ENCODE data around the gene CSTF1.
"Not testable (repeated sequence)": the region's sequence is repeated elsewhere in the genome, so short reads cannot be mapped to it uniquely, and the experiment has no call there.

Gene CSTF1

GRCh38 chr20:56411287-56411686 is 18.8 kb downstream of the CSTF1 start:
- not testable (repeated sequence) for DNase-seq

GRCh38 chr20:56411759-56412472 is 19.5 kb downstream of the CSTF1 start, which contains the start of gene CASS4:
TSS of gene CASS4 (plus strand) at chr20:56412260. CDS start at chr20:56412459, 199 bp downstream.
- peak; percentile 74 for DNase-seq

GRCh38 chr20:56412473-56412790 is 20.0 kb downstream of the CSTF1 start:
- DNase-seq: no peak

- no peak for DNase-seq
These were observed 20.5 kb downstream of the CSTF1 start for GRCh38 chr20:56412949-56413348.

- DNase-seq: peak; percentile 86
These were observed 22.7 kb downstream of the CSTF1 start for GRCh38 chr20:56414842-56415765.

- peak; percentile 48 for DNase-seq
These were observed 25.0 kb downstream of the CSTF1 start for GRCh38 chr20:56417402-56417801.

- DNase-seq: no peak
These were observed 25.5 kb downstream of the CSTF1 start for GRCh38 chr20:56417911-56418310.

- peak; percentile 63 for DNase-seq
These were observed 26.0 kb downstream of the CSTF1 start for GRCh38 chr20:56418385-56418861.

- DNase-seq: peak; percentile 14
These were observed 27.6 kb downstream of the CSTF1 start for GRCh38 chr20:56420028-56420427.

GRCh38 chr20:56420940-56421688 is 28.7 kb downstream of the CSTF1 start:
- DNase-seq: peak; percentile 45

- DNase-seq: peak; percentile 55
These were observed 29.8 kb downstream of the CSTF1 start for GRCh38 chr20:56422076-56422823.

GRCh38 chr20:56422824-56423189 is 30.4 kb downstream of the CSTF1 start:
- DNase-seq: peak; percentile 34

- no peak for DNase-seq
These were observed 30.8 kb downstream of the CSTF1 start for GRCh38 chr20:56423211-56423610.

- DNase-seq: no peak
These were observed 31.4 kb downstream of the CSTF1 start for GRCh38 chr20:56423886-56424285.

GRCh38 chr20:56424931-56425330 is 32.5 kb downstream of the CSTF1 start:
- peak; percentile 19 for DNase-seq

GRCh38 chr20:56426026-56426425 is 33.6 kb downstream of the CSTF1 start:
- no peak for DNase-seq

GRCh38 chr20:56426926-56427325 is 34.5 kb downstream of the CSTF1 start:
- no peak for DNase-seq

- DNase-seq: no peak
These were observed 35.4 kb downstream of the CSTF1 start for GRCh38 chr20:56427797-56428196.

- DNase-seq: peak; percentile 9
These were observed 36.0 kb downstream of the CSTF1 start for GRCh38 chr20:56428410-56428809.

GRCh38 chr20:56428881-56429280 is 36.4 kb downstream of the CSTF1 start:
- DNase-seq: peak; percentile 53

- DNase-seq: peak; percentile 78
These were observed 37.1 kb downstream of the CSTF1 start for GRCh38 chr20:56429502-56429901.

GRCh38 chr20:56429941-56430340 is 37.5 kb downstream of the CSTF1 start:
- DNase-seq: peak; percentile 37
